Neural cell (in vitro differentiated cells): ENCODE measurements around the gene C6orf136.

Experiments
- CTCF ChIP-seq: fragments of 450-650 bp; IDR thresholded peaks from 2 replicates; pipeline ENCODE4 v1.5.1; 2014; ENCODE audit warnings: antibody characterized with exemption, mild to moderate bottlenecking, moderate library complexity; ENCODE audit not compliant: poor library complexity, severe bottlenecking
- EP300 ChIP-seq: fragments of 450-650 bp; conservative IDR thresholded peaks from 2 replicates; pipeline ENCODE4 v1.6.1; 2014; ENCODE audit warnings: antibody characterized with exemption, mild to moderate bottlenecking, moderate library complexity; ENCODE audit not compliant: poor library complexity, severe bottlenecking
- EZH2 ChIP-seq: fragments of 200-600, 300-800 bp; shearing (Covaris generic), sonication (generic); IDR thresholded peaks from 2 replicates; pipeline ENCODE4 v1.6.1; 2014; ENCODE audit warnings: antibody characterized with exemption, low read length, borderline replicate concordance, mild to moderate bottlenecking; ENCODE audit not compliant: insufficient read depth, poor library complexity, severe bottlenecking
- MXI1 ChIP-seq: fragments of 450-650 bp; conservative IDR thresholded peaks from 2 replicates; pipeline ENCODE4 v1.6.1; 2014; ENCODE audit warnings: antibody characterized with exemption, mild to moderate bottlenecking; ENCODE audit not compliant: poor library complexity, severe bottlenecking
- POLR2AphosphoS5 ChIP-seq: IDR thresholded peaks from 2 replicates; pipeline ENCODE4 v1.6.1; 2012
- RAD21 ChIP-seq: fragments of 450-650 bp; conservative IDR thresholded peaks from 2 replicates; pipeline ENCODE4 v1.6.1; 2014; ENCODE audit warnings: antibody characterized with exemption, mild to moderate bottlenecking, moderate library complexity
- REST ChIP-seq: IDR thresholded peaks from 2 replicates; pipeline ENCODE4 v1.6.1; 2012; ENCODE audit warnings: borderline replicate concordance
- SMC3 ChIP-seq: fragments of 450-650 bp; conservative IDR thresholded peaks from 2 replicates; pipeline ENCODE4 v1.6.1; 2014; ENCODE audit warnings: antibody characterized with exemption, mild to moderate bottlenecking, moderate library complexity; ENCODE audit not compliant: poor library complexity
- TAF1 ChIP-seq: IDR thresholded peaks from 2 replicates; pipeline ENCODE4 v1.6.1; 2012; ENCODE audit warnings: low read depth

- peak; percentile 81 for TF ChIP-seq CTCF
- peak; percentile 49 for TF ChIP-seq RAD21
- peak; percentile 59 for TF ChIP-seq SMC3
- TF ChIP-seq EZH2 = no peak
- TF ChIP-seq REST = no peak
- peak; percentile 27 for TF ChIP-seq POLR2AphosphoS5
- TF ChIP-seq EP300 = no peak
- peak; percentile 88 for TF ChIP-seq MXI1
- TF ChIP-seq TAF1 = no peak
Measured at GRCh38 chr6:30672445-30673253, 25.7 kb downstream of the C6orf136 start, which contains the start of gene DHX16.
